Measurements from ENCODE around the gene HDAC4.
"Not testable (repeated sequence)": the region's sequence is repeated elsewhere in the genome, so short reads cannot be mapped to it uniquely, and the experiment has no call there.

Gene HDAC4

DNA sequence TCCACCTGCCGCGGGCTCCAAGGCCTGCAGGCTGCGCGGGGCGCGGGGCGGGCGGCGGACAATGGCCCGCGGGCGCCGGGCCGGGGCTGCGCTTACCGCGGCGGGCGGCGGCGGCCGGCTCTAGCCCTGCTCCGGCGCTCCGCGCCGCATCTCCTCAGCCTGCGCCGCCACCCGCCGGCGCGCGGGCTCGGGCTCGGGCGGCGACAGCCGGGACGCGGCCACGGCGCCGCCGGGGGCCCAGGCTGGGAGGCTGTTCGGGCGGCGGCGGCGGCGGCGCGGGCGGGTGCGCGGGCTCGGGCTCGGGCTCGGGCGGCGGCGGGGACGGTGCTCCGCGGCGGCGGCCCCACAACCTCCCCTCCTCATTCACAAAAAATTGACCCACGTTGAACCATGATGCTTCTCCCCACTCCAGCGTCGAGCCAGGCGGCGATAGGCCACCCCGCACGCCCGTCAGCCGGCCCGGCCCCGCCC lies at the start of gene HDAC4:
Gene HDAC4 (minus strand): TSS at position 425 of the 471 bp plus-strand sequence. CDS start 48,321 bp downstream, outside the sequence.
- no peak for DNase-seq

GRCh38 chr2:239449468-239449867 lies 48.6 kb upstream of the HDAC4 start:
- not testable (repeated sequence) for DNase-seq

DNA sequence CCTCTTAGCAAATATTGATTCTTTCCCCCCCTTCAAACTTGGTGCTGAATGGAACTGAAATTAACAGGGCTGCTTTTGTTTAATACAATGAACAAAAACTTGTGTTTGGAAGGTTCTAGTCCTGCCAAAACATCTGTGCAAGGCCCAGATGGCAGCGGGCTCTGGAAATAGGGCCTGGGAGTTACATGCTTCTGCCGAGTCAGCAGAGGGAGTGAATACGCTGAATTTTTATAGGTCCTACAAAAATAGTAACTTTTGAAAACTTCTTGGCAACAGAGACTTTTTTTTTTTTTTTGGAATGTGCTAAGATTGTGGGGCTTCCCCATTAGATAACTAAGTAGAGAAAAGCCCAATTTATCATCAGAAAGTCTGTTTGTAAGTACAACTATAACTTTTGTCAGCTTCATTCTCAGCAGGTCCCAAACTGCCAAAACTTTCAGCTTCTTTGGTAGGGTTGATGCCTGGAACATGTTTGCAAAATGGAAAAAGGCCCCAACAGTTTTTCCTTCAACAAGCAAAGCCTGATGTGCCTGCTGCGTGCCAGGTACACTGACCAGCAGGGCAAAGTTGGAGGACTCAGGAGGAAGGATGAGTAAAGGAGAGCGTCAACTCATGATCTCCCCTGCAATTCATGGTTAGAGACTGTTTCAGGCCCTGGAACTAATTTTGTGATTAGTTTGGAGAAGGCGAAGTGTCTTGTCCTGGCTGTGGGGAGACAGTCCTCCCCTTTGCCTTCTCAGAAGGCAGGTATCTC lies 45.1 kb upstream of the HDAC4 start:
- DNase-seq = no peak

DNA sequence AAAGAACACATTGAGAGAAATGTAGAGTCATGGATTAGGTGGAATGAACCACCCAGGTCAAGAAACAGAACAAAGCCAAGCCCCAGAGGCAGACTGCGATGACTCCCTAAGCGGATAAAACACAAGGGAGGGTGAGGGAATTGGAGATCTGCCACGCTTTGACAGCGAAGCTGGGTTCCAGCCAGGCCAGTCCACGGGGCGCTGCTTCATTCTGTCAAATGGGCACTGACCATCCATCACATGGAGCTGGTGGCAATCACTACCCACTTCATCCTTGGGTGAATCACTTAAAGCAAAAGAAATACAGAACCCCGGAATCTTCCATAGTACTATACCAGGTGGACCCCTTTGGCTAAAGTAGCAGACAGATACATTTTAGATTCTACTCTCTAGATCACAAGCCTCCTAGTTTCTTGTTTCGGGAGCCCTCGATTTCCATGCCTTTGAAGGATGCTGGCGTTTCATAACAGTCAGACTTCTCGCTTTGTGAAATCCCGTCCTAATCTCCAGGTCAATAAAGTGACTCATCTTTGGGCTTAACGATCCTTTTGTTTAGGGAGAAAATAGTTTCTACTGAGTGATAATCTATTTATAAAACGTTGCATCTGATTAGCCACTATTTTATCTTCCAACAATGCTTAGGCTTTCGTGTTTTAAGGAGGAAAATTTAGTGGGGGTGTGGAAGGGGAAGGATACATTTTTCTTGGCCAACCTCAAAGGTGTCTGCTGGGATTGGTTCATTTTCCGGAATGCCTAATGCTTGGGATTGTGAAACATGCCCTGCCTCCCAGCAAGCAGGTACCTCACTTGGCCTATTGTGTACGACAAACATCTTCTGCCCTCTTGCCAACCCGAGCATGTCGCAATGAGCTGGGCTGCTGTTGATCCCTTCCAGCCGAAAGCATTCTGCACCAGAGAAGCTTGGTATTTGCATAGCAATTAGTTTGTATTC lies 44.1 kb upstream of the HDAC4 start:
- DNase-seq = no peak

DNA sequence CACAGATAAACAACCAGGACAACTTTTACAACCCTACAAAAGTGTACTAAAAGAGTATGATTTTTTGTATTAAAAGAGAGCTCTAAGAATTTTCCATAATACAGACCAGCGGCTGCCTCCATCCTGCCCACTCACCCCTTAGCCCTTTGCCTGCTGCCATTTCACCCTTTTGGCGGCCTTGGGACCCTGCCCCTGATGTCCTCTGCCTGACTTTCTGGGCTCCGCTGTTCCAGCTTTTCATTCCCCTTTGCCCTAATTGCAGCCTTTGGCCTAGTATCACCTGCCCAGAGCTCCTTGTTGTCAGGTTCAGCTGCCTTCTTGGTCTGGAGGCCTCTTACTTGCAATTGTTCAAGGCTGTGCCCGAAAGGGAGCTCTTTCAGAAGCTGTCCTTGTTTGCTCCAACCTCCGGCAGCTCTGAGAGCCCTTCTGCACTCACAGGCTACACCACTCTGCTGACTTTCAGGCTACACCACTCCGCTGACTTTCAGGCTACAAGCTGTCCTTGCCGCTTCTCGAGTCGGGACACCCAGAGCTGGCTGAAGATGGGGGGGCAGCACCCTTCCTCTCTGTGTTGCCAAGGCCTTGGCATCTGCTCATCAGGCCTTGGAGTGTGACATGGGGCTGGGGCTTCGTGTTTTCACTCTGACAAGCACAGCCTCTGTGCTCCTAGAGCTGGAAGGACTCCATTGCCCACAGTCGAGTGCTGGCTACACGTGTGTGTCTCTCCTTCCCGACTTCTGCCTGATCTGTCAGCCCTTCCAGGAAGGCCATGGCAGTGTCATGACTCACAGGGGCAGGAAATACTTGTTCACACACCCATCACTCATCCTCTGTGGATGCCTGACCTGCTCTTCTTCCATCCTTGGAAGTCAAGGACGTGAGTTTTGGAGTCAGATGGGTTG lies 43.1 kb upstream of the HDAC4 start:
- no peak for DNase-seq

DNA sequence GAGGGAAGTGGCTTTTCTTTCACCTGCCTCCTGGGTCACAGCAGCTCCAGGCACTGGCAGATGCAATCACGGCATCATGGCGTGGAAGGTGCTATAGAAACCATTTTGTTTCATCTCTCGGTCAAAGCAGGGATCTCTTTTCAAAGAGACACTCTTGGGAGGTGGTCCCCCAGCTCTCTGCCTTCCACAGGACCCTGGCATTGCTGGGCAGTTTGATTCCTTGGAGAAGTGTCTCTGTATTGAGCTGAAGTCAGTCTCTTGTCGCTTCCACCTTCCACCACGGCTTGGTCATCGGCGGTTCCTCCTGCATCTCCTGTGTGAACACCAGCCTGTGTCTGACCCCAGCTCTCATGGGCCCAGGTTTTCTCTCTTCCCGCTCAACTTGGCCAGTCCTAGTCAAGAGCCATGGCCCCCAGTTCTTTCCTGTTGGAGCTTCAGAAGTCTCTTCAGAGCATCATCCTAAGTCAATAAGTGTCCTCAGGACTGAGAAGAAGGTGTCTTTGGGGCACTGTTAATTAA lies 42.3 kb upstream of the HDAC4 start:
- no peak for DNase-seq

DNA sequence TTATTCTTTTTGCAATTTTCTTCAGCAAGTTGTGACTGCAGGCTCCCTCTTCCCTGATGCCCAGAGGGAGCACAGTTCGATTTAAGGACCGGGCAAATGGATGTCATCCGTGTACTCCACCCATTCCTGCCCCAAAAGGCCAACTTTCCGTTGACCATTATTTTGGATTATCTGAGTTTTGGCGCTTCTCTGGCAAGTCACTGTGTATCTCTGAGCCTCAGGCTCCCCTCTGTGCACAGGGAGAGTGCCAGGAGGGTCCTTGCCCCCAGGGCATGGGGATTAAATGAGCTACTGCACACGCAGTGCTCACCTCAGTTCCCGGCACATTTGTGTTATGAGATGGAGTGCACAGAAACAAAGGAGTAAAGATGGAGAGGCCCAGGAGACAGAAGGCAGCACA lies 41.4 kb upstream of the HDAC4 start:
- no peak for DNase-seq

DNA sequence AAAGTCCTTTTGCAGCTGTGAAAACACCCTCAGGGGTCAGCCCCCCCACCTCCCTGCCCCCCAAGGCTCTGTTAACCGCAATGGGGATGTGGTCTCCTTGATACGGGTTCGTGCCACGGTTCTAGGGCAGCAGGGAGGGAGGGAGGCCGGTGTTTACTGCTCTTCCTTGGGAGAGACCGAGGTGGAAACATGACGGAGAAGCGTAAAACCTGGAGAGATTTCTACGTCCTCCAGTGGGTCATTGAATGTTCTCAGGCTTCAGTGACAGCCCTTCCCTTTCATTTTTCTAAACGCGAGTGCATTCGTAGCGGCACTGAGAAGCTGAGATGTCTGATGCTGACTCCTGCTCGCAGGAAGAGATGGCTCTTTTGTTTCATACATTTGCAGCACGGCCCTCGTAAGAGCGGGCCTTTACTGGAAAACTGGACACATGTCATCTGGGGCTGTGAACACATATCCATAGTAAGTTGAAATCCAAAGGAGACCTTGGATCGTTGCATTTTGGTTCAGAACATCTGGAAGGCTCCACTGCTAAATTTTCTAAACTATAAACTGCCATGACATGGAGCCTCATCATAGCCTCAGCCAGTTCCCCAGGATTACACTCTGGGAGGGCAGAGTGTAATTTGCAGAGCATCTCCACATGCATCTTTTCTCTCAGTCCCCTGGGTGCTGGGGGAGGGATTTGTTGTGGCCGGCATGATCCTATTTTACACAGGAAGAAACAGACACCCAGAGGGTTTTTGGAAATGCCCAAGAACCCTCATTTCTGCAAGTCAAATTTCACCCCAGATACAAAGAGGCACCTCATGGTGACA lies 40.6 kb upstream of the HDAC4 start:
- peak in 1 of 2 donors; percentile 32 for DNase-seq

GRCh38 chr2:239440511-239440959 lies 39.7 kb upstream of the HDAC4 start:
- DNase-seq = no peak

DNA sequence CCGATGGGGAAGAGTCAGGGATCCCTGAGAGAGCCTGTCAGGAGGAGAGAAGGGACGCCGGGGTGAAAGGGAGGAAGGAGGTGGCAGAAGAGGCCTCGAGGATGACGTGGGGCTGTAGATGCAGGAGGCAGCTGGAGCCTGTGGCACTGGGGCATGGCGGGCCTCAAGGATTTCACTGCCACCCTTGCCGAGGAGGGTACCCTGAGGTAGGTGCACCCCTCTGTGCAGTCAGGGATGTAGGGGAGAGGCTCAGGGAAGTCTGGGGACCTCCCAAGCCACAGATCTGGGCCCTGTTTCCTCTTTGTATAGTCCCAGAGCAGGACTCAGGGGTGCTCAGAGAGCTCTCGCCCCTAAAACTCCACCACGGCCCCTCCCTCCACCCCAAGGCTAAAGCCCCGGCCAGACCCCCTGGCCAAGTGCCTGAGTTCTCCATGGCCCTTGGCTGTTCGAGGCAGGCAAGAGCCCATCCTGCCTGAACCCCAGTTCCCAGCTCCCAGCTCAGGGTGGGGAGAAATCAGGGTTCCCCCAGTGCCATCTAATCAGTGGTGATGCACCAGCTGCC lies 39.0 kb upstream of the HDAC4 start:
- DNase-seq = no peak

DNA sequence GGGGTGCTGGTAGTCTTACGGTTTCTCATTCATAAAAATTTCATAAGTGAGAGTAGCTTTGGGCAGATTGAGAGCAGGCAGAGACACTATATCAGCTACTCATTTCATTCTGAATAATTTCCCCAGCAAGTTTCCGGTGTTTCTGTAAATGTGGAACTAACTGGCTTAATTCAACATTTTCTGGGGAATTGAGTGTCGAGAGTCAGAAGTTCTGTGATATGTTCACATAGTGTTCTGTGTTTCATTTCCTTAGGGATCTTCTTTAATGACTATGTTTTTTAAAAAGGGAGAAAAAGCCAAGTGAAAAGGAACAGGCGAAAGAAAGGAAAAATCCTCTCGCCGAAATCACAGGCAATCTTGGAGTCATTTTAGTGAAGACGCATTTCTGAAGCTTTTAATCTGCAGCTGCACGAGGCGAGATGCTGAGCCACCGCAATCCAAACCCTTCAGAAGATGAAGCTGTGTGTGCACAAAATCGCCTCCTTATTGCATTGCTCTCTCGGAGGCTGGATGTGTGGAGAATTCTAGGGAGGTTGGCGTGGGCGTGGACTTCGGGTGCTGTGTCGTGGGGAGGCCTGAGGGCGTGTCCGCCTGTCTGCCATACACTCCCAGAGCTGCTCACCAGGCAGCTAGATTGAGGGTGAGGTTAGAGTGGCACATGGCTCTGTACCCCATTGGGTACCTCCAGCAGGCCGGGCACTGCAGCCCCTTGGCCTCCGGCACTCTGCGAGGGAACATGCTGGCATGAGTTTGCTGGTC lies 38.4 kb upstream of the HDAC4 start:
- DNase-seq = no peak

DNA sequence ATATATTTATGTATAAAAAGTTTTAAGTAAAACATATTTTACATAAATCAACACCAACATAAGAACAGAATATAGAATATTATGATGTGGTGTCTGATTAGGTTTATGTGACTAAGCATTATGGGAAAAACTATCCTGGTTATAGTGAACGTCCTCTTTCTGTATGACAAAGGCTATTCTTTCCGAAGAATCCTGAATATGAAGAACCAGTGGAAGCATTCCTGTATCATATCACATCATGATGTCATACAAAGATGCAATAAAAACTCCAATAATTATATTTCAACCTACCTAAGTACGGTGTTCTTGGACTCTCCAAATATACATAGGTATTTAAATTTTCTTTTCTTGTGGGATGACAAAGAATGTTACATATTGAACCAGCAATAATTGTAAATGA lies 37.5 kb upstream of the HDAC4 start:
- no peak for DNase-seq

DNA sequence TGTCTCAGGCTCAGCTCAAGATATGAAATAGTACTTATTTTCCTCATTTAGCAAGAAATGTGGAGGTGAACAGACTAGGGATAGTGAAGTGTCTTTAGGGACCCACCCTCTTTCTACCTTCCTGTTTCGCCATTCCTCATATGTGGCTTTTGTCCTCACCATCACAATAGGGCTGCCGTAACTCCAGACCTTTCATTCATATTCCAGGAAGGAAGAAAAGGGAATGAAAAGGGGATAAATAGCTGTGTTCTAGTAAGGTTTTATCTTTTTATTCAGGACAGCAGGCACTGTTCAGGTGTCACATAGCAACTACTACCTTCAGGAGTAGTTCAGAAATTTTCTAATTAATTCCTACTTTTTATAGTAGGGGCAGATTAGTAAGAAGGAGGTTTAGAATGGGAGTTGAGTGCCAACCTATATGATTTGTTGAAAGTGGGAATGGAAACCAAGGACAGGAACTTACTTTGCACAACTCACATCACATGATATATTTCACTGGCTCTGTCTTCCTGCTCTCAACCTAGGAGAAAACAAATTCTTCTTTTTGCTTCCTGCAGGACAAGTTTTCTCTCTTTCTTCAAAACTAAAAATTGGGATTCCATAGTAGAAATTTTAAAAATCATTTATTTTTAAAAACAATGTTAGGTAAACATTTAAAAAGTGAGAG lies 36.0 kb upstream of the HDAC4 start:
- DNase-seq = no peak

DNA sequence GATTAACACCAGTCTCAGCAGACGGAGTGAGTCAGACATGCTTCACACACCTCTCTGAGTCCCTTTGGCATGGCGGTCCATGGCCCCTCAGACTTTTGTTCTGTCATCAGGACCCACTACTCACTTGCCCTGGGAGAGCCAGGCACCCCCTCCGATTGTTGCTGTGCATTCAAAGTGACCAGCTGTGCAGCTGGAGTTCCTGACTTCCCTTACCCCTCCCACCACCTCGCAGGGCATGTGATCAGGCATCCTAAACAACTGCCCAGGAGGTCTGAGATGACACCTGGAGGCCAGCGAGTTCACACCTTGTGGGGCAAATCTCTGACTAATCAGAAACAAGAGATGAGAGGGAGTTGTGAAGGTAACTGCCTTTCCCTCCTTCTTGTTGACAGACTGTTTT lies 35.3 kb upstream of the HDAC4 start:
- DNase-seq = no peak

GRCh38 chr2:239433777-239434403 lies 33.1 kb upstream of the HDAC4 start:
- DNase-seq = no peak

GRCh38 chr2:239432174-239432573 lies 31.4 kb upstream of the HDAC4 start:
- no peak for DNase-seq

DNA sequence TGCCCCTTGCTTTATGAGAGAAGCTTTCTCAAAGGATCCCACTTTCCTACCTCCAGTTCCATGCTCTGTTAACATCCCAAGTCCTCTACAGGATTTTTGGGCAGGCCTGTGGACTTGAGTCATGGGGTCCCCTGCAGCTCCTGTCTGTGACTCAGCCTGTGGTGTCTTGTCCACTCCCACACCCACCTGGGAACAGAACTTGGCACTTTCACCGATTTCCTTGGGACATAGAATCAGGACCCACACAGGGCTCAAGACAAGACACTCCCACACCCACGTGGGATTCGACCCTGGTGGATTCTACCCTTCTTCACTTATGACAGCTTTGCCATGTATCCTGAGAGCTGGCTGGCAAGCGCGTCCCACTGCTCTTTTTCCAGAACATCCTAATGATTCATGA lies 30.7 kb upstream of the HDAC4 start:
- DNase-seq = no peak

- DNase-seq = no peak
Measured at GRCh38 chr2:239429473-239430350, 28.9 kb upstream of the HDAC4 start.
